ENCODE measurements around the gene TGIF2.

GRCh38 chr20:36599912-36600345 lies 26.5 kb downstream of the TGIF2 start:
- no peak for TF ChIP-seq CTCF (IDR thresholded peaks at IDR 0.05; ENCODE audit: low read length)
- TF ChIP-seq EZH2 (IDR thresholded peaks at IDR 0.05; ENCODE audit: borderline replicate concordance, low read length), result no peak
